T-helper 22 cell (primary cell): ENCODE measurements around the gene PCDHGA1.
"Not testable (repeated sequence)": the region's sequence is repeated elsewhere in the genome, so short reads cannot be mapped to it uniquely, and the experiment has no call there.

Experiments
- DNase-seq: peaks from one replicate; pipeline ENCODE4 v3.0.0-alpha.2; 2020; ENCODE audit warnings: low read depth

Gene PCDHGA1

GRCh38 chr5:141383345-141383744 is 53.0 kb downstream of the PCDHGA1 start:
- no peak for DNase-seq

DNA sequence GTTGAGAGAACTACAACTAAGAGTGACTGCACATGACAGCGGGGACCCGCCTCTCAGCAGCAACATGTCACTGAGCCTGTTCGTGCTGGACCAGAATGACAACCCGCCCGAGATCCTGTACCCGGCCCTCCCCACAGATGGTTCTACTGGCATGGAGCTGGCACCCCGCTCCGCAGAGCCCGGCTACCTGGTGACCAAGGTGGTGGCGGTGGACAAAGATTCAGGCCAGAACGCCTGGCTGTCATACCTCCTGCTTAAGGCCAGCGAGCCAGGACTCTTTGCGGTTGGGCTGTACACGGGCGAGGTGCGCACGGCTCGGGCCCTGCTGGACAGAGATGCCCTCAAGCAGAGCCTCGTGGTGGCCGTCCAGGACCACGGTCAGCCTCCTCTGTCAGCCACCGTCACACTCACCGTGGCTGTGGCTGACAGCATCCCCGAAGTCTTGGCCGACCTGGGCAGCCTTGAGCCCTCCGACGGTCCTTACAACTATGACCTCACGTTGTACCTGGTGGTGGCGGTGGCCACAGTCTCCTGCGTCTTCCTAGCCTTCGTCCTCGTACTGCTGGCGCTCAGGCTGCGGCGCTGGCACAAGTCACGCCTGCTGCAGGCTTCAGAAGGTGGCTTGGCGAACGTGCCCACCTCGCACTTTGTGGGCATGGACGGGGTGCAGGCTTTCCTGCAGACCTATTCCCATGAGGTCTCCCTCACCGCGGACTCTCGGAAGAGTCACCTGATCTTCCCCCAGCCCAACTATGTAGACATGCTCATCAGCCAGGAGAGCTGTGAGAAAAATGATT is 54.4 kb downstream of the PCDHGA1 start:
- DNase-seq: no peak

DNA sequence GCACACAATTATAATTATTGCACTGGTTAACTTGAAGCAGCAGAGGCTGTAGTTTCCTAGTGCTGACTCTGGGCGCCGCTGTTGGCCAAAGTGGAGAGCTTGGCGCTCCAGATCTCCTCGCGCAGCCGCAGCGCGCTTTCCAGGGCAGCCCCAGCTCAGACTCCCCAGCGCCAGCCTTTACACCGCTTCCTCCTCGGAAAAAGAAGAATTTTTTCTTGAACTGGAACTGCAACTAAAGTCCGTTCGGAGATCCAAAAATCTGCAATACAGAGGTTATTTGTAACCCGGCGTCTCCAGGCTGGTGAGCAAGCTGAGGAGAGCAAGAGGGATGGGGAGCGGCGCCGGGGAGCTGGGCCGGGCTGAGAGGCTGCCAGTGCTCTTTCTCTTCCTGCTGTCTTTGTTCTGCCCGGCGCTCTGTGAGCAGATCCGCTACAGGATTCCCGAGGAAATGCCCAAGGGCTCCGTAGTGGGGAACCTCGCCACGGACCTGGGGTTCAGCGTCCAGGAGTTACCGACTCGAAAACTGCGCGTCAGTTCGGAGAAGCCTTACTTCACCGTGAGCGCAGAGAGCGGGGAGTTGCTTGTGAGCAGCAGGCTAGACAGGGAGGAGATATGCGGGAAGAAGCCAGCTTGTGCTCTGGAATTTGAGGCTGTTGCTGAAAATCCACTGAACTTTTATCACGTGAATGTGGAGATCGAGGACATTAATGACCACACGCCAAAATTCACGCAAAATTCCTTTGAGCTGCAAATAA is 57.4 kb downstream of the PCDHGA1 start, which contains the start of gene PCDHGB4:
TSS of gene PCDHGB4 (plus strand) at position 142 of the 755 bp plus-strand sequence. CDS start at position 329, 187 bp downstream.
- DNase-seq: not testable (repeated sequence)

- DNase-seq: no peak
These were observed 58.3 kb downstream of the PCDHGA1 start for GRCh38 chr5:141388661-141389060.

DNA sequence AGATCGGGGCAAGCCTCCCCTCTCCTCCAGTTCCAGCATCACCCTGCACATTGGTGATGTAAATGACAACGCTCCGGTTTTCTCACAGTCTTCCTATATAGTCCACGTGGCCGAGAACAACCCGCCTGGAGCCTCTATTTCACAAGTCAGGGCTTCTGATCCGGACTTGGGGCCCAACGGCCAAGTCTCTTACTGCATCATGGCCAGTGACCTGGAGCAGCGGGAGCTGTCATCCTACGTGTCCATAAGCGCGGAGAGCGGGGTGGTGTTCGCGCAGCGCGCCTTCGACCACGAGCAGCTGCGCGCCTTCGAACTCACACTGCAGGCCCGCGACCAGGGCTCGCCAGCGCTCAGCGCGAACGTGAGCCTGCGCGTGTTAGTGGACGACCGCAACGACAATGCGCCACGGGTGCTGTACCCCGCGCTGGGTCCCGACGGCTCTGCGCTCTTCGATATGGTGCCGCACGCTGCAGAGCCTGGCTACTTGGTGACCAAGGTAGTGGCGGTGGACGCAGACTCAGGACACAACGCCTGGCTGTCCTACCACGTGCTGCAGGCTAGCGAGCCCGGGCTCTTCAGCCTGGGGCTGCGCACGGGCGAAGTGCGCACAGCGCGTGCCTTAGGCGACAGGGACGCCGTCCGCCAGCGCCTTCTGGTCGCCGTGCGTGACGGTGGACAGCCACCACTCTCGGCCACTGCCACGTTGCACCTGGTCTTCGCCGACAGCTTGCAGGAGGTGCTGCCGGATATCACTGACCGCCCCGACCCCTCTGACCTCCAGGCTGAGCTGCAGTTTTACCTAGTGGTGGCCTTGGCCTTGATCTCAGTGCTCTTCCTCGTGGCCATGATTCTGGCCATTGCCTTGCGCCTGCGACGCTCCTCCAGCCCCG is 59.1 kb downstream of the PCDHGA1 start:
- no peak for DNase-seq

GRCh38 chr5:141392429-141393198 is 62.3 kb downstream of the PCDHGA1 start, which contains the start of gene PCDHGA8:
Gene PCDHGA8, plus strand, starts transcription at chr5:141392633. Its CDS starts 181 bp downstream, at chr5:141392814.
- DNase-seq: no peak

DNA sequence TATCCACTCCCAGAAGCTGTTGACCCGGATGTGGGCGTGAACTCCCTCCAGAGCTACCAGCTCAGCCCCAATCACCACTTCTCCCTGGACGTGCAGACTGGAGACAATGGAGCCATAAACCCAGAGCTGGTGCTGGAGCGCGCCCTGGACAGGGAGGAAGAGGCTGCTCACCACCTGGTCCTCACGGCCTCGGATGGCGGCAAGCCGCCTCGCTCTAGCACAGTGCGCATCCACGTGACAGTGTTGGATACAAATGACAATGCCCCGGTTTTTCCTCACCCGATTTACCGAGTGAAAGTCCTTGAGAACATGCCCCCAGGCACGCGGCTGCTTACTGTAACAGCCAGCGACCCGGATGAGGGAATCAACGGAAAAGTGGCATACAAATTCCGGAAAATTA is 63.0 kb downstream of the PCDHGA1 start:
- DNase-seq: no peak

- not testable (repeated sequence) for DNase-seq
These were observed 64.3 kb downstream of the PCDHGA1 start for GRCh38 chr5:141394401-141395187.

DNA sequence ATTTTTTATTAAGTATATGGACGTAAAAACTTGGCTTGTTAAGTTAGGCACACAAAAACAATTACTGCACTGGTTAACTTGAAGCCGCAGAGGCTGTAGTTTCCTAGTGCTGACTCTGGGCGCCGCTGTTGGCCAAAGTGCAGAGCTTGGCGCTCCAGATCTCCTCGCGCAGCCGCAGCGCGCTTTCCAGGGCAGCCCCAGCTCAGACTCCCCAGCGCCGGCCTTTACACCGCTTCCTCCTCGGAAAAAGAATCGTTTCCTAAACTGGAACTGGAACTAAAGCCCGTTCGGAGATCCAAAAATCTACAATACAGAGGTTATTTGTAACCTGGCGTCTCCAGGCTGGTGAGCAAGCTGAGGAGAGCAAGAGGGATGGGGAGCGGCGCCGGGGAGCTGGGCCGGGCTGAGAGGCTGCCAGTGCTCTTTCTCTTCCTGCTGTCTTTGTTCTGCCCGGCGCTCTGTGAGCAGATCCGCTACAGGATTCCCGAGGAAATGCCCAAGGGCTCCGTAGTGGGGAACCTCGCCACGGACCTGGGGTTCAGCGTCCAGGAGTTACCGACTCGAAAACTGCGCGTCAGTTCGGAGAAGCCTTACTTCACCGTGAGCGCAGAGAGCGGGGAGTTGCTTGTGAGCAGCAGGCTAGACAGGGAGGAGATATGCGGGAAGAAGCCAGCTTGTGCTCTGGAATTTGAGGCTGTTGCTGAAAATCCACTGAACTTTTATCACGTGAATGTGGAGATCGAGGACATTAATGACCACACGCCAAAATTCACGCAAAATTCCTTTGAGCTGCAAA is 67.6 kb downstream of the PCDHGA1 start, which contains the start of gene PCDHGB5:
TSS of gene PCDHGB5 (plus strand) at position 192 of the 796 bp plus-strand sequence. CDS start at position 373, 181 bp downstream.
- not testable (repeated sequence) for DNase-seq

GRCh38 chr5:141398608-141399007 is 68.3 kb downstream of the PCDHGA1 start:
- no peak for DNase-seq

DNA sequence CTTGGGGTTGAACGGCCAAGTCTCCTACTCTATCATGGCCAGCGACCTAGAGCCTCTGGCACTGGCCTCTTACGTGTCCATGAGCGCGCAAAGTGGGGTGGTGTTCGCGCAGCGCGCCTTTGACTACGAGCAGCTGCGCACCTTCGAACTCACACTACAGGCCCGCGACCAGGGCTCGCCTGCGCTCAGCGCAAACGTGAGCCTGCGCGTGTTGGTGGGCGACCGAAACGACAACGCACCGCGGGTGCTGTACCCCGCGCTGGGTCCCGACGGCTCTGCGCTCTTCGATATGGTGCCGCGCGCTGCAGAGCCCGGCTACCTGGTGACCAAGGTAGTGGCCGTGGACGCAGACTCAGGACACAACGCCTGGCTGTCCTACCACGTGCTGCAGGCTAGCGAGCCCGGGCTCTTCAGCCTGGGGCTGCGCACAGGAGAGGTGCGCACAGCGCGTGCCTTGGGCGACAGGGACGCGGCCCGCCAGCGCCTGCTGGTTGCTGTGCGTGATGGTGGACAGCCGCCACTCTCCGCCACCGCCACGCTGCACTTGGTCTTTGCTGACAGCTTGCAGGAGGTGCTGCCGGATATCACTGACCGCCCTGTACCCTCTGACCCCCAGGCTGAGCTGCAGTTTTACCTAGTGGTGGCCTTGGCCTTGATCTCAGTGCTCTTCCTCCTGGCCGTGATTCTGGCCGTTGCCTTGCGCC is 69.4 kb downstream of the PCDHGA1 start:
- no peak for DNase-seq

DNA sequence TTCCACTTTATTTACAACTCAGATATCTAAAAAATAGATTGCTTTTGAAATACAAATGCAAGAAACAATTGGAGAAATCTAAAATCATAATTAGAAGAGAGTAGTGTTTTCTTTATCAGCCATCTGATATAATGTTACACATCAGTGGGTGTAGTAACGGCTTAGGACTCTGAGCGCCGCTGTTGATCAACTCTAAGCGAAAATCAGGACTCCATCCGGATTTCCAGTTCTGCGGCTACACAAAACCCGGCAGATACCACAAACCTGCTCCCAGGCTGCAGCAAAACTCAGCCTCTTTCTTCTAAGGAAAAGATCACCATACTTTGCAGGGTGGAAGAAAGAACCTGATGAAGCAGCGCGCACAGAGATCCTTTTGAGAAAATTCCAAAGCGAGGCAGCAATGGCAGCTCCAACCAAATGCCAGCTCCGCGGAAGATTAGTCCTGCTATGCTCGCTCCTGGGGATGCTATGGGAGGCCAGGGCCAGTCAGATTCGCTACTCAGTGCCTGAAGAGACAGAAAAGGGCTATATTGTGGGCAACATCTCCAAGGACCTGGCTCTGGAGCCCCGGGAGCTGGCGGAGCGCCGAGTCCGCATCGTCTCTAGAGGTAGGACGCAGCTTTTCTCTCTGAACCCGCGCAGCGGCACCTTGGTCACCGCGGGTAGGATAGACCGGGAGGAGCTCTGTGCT is 72.4 kb downstream of the PCDHGA1 start, which contains the start of gene PCDHGA9:
TSS of gene PCDHGA9 (plus strand) at position 226 of the 691 bp plus-strand sequence. CDS start at position 401, 175 bp downstream.
- no peak for DNase-seq

DNA sequence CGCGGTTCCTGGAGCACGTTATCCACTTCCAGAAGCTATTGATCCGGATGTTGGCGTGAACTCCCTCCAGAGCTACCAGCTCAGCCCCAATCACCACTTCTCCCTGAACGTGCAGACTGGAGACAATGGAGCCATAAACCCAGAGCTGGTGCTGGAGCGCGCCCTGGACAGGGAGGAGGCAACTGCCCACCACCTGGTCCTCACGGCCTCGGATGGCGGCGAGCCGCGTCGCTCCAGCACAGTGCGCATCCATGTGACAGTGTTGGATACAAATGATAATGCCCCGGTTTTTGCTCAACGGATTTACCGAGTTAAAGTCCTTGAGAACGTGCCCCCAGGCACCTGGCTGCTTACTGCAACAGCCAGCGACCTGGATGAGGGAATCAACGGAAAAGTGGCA is 73.1 kb downstream of the PCDHGA1 start:
- DNase-seq: no peak

- not testable (repeated sequence) for DNase-seq
These were observed 77.6 kb downstream of the PCDHGA1 start, which contains the start of gene PCDHGB6 for GRCh38 chr5:141407790-141408505. Gene PCDHGB6, plus strand, starts transcription at chr5:141408021. Its CDS starts 182 bp downstream, at chr5:141408203.

DNA sequence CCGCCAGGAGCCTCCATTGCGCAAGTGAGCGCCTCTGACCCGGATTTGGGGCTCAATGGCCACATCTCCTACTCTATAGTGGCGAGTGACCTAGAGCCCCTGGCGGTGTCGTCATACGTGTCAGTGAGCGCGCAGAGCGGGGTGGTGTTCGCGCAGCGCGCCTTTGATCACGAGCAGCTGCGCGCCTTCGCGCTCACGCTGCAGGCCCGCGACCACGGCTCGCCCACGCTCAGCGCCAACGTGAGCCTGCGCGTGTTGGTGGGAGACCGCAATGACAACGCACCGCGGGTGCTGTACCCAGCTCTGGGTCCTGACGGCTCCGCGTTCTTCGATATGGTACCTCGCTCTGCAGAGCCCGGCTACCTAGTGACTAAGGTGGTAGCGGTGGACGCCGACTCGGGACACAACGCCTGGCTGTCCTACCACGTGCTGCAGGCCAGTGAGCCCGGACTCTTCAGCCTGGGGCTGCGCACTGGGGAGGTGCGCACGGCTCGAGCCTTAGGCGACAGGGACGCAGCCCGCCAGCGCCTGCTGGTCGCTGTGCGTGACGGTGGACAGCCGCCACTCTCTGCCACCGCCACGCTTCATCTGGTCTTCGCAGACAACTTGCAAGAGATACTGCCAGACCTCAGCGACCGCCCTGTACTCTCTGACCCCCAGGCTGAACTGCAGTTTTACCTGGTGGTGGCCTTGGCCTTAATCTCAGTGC is 79.4 kb downstream of the PCDHGA1 start:
- no peak for DNase-seq

DNA sequence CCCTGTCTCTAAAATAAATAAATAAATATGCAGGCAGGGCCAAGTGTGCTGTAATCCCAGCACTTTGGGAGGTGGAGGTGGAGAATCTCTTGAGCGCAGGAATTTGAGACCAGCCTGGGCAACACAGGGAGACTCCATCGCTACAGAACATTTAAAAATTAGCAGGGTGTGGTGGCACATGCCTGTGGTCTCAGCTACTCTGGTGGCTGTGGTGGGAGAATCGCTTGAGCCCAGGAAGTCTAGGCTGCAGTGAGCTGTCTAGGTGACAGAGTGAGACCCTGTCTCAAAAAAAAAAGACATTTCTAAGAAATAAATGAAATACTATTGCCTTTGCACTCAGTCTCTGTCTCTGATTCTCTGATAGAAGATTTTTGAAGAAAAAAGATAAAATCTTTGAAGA is 81.3 kb downstream of the PCDHGA1 start:
- DNase-seq: no peak
